Epidermal melanocyte (primary cell): ENCODE results near the gene PTPN23.
"Not testable (repeated sequence)": the region's sequence is repeated elsewhere in the genome, so short reads cannot be mapped to it uniquely, and the experiment has no call there.

Experiments used
- DNase-seq: peaks from one replicate; pipeline ENCODE4 v3.0.0; 2011; ENCODE audit warnings: low spot score; ENCODE audit not compliant: insufficient read length

Gene PTPN23, protein sequence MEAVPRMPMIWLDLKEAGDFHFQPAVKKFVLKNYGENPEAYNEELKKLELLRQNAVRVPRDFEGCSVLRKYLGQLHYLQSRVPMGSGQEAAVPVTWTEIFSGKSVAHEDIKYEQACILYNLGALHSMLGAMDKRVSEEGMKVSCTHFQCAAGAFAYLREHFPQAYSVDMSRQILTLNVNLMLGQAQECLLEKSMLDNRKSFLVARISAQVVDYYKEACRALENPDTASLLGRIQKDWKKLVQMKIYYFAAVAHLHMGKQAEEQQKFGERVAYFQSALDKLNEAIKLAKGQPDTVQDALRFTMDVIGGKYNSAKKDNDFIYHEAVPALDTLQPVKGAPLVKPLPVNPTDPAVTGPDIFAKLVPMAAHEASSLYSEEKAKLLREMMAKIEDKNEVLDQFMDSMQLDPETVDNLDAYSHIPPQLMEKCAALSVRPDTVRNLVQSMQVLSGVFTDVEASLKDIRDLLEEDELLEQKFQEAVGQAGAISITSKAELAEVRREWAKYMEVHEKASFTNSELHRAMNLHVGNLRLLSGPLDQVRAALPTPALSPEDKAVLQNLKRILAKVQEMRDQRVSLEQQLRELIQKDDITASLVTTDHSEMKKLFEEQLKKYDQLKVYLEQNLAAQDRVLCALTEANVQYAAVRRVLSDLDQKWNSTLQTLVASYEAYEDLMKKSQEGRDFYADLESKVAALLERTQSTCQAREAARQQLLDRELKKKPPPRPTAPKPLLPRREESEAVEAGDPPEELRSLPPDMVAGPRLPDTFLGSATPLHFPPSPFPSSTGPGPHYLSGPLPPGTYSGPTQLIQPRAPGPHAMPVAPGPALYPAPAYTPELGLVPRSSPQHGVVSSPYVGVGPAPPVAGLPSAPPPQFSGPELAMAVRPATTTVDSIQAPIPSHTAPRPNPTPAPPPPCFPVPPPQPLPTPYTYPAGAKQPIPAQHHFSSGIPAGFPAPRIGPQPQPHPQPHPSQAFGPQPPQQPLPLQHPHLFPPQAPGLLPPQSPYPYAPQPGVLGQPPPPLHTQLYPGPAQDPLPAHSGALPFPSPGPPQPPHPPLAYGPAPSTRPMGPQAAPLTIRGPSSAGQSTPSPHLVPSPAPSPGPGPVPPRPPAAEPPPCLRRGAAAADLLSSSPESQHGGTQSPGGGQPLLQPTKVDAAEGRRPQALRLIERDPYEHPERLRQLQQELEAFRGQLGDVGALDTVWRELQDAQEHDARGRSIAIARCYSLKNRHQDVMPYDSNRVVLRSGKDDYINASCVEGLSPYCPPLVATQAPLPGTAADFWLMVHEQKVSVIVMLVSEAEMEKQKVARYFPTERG (N-terminal part only)

DNA sequence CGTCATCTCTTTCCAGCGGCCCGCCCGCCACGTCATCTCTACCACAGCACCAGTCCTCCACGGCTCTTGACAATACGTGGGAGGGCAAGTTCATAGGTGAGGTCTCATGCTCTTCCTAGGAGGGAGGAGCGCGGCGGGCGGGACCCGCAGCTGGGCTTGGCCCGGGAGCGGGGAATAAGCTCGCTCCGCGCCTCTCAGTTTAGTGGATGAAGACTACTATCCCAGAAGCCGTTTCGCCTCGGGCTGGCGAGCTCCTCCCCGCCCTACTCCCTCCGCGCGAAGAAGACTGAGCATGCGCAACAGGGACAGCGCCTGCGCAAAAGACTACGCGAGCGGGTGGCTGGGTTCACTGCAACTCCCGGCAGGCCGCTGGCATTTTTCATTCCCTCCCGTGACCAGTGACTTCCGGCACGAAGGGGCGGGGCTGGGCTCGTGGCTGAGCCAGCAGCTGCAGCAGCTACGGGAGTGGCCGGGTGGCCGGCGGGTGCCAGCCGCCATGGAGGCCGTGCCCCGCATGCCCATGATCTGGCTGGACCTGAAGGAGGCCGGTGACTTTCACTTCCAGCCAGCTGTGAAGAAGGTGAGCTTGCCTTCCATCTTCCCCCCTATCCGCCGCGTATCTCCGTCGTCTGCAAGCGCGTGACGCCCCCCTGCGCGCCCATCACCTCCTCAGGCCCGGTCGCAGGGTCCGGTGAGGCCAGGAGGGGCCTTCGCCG, at the start of gene PTPN23:
PTPN23 (plus strand) TSS at position 421 of the 716 bp plus-strand sequence; CDS start at position 497, 76 bp downstream.
- peak; percentile 95 for DNase-seq

DNA sequence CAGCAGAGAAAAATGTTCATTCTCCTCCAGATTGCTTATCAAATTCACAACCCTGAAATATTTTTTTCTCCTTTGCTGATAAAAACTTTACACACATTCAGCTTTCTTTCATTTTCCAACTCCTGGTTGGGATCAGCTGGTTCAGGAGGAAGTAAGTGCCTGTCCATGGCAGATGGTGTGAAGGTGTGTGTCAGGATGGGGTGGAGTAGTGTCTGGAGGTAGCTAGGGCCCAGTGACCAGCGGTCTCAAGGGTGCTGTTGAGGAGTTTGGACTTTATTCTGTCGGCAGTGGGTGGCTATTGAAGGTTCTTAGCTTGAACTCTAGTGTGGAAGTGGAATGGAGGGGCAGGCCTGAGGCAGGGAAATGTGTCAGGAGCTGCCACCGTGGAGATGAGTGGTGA, 46.9 kb upstream of the PTPN23 start:
- no peak for DNase-seq

DNA sequence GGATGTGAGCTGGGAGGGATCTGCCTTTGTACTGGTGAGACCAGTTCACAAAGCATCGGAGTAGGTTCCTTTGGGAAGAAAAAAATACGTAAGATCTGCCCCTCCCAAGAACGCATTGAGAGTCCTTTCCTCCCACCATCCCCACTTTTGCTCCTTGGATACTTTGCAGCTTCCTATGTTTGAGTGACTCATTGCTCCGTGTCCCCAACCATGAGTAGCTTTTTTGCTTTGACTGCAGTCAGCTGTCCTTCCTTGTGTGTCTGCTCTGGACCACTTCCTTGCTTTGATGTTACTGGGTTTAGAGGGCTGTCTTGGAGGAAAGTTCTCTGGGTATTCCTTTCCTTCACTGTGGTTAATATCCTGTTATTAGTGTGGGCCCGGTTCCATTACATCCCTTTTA, 43.2 kb upstream of the PTPN23 start:
- DNase-seq, result no peak

DNA sequence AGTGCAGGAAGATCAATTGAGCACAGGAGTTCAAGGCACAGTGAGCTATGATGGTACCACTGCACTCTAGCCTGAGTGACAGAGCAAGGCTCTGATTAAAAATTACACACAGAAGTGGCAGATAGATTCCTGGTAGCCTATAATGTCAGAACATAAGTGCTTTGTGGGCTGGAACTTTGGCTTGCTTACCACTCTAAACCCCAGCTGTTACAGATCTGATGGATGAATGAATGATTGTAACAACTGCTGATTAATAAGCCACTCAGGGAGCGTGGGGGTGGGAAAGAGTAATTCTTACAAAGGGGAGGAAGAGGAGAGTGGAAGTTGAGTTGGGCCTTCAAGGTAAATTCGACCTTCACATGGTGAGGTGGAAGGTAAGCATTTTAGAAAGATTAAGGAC, 40.9 kb upstream of the PTPN23 start:
- DNase-seq, result no peak

DNA sequence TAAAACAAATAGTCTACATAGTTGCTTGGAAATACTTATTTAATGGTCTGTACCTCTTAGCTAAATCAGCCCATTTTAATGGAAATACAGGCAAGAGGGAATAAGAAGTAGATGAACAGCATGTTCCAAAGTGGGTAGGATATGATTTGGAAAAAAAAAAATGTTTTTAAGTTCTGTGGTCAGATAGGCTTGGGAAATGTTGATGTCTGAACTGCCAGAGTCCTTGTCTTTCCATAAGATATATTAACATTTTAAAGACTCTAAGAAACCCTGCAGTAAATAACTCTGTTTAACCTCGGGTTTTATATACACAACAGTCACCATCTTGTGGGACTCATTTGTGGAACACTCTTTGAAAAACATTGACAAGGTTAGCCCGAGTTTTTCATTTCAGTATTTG, 40.0 kb upstream of the PTPN23 start:
- no peak for DNase-seq

DNA sequence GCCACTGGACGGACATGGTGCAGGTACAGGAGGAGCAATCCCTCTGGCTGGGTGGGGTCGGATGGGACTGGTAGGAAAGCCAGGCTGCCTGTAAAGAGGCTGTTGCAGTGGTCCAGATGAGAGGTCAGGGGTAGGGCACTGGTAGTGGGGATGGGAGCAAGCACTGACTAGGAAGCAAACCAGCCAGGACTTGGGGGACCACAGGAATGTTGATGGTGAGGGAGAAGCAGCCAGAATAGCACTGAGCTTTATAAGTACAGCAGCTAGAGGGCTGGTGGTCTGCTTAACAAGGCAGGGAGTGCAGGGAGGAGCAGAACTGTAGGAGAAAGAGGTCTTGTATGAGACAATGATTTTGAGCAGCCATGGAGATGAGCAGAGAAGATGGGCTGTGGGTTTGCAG, 38.7 kb upstream of the PTPN23 start:
- DNase-seq, result no peak

DNA sequence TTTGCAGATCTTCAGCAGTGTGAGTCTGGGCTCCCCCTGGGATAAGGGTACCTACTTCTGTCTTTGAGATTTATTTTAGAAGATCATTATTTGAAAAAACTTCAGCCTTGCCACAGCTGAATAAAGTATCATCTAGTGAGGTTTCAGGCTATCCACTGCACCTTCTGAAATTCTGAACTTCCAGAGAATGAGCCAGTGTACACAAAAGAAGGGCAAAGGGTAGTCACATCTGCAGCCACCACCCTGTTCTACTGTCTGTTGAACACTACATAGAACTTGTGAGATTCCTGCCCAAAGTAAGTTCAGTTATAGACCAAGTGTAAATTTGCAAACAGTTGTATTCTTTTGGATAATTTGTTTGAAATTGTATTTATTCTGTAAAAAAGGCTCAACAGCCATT, 38.0 kb upstream of the PTPN23 start:
- DNase-seq, result no peak

DNA sequence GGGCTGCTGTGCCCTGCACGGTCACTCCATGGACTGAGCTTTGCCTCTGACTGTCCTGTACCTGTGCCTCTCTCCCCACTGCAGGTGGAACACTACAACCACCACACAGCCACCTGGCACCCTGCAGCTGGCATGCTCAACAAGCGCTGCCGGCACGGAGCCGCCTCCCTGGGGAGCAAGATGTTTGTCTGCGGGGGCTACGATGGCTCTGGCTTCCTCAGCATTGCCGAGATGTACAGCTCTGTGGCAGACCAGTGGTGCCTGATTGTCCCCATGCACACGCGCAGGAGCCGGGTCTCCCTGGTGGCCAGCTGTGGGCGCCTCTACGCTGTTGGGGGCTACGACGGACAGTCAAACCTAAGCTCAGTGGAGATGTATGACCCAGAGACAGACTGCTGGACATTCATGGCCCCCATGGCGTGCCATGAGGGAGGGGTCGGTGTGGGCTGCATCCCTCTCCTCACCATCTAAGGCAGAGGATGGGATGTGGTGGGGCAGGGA, 37.3 kb upstream of the PTPN23 start:
- no peak for DNase-seq

DNA sequence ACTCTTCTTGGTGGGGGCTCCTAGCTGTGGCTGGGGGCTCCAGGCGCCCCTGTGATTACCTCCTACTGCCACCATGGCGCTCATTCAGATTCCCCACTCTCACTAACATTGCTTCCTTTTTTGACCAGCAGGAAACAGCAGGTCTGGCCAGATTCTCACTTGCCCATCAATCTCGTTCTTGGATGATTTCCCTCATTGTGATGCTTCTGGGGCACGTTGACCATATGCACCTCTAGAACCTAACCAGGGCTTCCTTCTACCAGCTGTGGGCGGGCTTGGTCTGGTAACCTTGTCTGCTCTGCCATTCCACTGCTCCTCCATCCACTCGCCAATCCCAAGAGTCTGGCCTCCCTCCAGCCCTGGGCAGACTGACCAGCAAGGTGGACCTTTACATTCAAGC, 35.9 kb upstream of the PTPN23 start:
- DNase-seq, result no peak

DNA sequence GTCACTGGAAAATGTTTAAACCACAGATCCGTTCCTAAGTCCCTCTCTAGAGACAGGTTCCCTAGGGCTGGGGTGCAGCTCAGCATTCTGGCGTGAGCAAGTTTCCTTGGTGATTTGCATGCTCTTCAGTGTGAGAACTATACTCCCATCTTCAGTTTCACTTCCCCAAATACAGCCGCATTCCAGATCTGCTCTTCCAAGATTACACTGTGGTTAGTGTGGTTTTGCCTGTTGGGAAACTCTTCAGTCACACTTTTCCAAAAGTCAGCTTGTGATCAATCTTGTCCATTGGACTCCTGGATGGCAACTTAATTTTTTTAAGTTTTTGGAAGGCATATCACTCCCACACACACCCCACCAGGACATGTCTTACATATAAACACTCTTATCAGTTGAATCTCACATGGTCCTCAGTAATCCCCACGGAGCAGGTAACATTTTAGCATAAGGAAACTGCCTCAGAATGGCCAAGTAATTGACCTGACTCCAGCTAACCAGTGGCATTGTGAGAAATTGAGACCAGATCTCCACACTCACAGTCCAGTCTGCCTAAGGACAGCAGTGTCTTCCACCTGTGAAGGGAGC, 33.5 kb upstream of the PTPN23 start:
- peak; percentile 59 for DNase-seq

DNA sequence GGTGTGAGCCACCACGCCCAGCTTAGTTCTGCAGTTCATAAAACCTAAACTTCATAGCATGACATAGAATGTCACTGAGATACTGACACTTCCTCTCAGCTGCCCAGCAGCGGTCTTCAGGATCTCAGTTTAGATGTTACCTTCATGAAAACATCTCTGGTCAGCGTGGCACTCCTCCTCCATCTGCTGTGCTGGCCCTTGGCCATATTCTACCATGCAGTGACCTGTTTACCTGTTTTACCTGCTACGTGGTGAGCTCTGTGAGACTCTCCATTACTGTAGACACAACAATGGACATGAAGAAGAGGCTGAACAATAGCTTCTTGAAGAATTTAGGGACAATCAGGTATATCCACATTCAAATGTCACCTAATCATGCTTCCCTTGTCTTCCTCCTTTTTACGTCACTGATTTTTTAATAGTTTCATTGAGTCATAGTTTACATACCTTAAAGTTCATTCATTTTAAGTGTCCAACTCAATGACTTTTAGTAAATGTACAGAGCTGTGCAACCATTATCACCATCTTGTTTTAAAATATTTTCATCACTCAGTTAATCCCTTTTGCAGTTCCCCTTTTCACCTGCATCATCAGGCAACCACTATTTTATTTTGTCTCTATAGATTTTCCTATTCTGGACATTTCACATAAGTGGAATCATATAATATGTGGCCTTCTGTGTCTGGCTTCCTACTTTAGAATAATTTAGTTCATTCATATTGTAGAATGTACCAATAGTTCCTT, 32.2 kb upstream of the PTPN23 start:
- no peak for DNase-seq

DNA sequence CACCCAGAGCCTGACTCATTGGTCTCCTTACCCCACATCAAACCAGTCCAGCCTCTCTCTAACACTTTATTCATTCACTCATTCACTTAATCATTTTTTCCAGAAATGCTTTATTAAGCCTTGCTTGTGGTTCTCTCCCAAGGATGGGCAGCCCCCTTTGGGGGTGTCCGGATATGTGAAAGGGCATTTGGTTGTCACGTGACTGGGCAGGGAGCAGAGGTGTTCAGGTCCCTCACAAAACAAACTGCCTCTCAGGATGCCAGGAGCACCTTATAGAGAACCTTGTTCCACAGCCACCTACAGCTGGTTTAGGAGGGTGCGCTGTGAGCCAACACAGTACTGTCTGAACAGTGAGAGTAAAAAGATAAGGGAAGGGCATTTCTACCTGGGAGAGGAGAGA, 25.8 kb upstream of the PTPN23 start:
- no peak for DNase-seq

DNA sequence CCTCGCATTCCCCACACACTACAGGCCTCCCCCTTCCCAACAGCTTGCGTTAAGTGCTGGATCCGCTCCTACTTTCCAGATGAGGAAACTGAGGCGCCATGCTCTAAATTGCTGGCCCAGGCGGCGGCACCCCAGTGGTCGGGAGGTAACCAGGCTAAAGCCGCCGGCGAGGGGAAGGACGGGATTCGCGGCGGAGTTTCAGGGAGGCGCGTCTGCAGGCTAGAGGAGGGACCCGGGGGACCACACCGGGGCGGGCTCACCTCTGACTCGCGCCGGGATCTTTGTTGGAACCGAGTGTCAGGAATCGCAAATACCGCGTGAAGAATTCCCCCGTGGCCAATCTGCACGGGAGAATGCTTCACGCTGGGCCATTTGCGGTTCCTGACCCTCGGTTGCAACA, 24.6 kb upstream of the PTPN23 start:
- no peak for DNase-seq

DNA sequence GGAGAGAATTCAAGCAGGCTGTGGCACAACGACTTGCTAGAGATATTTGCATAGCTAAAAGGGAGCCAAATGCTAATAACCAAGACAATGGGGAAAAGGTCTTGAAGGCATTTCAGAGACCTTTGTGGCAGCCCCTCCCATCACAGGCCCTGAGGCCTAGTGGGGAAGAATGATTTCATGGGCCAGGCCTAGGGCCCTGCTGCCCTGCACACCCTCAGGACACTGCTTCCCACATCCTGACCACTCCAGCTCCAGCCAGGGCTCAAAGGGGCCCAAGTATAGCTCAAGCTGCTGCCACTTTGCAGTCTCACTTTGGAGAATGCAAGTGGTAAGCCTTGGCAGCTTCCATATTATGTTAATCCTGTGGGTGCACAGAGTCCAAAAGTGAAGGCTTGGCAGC, 21.5 kb upstream of the PTPN23 start:
- DNase-seq, result no peak

DNA sequence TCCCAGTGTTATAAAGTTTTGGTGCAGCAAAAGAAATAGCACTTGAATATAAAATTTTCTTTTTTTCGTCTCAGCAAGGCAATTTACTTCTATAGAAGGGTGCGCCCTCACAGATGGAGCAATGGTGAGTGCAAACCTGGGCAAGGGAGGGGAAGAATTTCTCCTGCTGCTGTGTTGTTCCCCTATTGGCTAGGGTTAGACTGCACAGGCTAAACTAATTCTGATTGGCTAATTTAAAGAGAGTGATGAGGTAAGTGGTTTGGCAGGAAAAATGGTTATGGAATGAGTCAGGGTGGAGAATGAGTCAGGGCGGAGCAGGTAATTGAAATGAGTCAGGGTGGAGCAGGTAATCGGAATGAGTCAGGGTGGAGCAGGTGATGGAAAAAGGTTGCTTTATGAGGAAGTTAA, 20.7 kb upstream of the PTPN23 start:
- not testable (repeated sequence) for DNase-seq

DNA sequence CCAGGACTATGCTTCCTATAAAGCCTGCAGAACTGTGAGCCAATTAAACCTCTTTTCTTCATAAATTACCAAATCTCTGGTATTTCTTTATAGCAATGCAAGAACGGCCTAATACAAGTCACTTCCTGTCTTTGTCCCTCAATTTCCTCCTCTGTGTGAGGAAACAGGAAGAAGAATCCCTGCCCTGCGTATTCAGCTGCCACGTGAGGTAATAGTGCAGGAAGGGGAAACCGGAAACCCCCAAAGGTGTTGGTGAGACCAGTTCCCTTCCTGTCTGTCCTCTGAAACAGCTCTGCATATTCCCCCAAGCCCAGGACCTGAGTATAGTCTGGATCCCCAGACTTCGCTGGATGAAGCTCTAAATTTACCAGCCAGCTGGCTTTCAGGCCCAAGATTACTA, 18.1 kb upstream of the PTPN23 start:
- no peak for DNase-seq

DNA sequence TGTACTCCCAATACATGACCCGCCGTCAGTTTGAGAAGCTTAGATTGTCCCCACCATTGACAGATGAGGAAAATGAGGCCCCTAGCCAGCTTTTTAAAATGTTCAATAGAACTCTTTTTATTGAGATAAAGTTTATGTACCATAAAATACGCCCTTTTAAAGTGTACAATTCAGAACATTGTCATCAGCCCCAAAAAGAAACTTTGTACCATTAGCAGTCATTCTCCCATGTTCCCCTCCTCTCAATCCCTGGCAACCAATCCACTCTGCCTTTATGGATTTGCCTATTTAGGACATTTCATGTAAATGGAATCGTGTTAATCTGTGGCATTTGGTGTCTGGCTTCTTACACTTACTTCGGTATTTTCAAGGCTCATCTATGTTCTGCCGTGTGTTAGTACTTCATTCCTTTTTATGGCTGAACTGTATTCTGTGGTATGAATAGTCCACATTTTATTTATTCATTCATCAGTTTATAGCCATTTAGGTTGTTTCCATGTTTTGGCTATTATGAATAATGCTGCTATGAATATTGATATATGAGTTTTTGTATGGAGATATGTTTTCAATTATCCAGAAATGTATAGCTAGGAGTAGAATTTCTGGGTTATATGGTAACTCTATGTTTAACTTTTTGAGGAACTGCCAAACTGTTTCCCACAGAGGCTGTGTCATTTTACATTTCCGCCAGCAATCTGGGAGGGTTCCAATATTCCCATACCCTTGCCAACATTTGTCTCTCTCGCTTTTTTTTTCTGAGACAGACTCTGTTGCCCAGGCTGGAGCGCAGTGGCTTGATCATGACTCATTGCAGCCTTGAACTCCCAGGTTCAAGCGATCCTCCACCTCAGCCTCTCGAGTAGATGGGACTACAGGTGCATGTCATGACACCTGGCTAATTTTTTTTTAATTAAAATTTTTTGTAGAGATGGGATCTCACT, 15.3 kb upstream of the PTPN23 start:
- DNase-seq, result no peak

DNA sequence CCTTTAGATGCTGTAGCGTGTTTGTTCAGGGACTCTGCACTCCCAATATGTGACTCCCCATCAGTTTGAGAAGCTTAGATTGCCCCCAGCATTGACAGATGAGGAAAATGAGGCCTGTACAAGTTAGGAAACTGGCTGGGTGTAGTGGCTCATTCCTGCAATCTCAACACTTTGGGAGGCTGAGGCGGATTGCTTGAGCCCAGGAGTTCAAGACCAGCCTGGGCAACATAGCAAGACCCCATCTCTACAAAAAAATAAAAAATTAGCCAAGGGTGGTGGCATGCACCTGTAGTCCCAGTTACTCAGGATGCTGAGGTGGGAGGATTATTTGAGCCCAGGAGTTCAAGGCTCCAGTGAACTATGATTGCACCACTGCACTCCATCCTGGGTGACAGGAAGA, 14.0 kb upstream of the PTPN23 start:
- DNase-seq, result no peak

DNA sequence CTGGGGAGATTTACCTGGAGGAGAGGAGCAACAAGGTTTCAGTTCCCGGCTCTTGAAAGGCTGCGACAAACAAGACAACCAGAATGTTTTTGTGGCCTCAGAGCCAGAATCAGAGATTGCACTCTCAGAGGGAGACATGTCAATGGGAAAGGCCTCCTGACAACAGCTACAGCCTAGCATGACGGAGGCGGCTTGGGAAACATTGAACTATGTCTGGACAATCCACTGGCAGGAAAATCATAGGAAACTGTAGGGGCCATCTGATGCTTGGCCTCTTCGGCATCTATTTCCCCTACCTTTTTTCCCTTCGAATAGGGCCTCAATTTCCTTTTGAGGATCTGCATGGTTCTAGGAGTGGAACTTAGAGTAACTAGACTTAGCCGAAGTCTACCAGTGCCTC, 13.2 kb upstream of the PTPN23 start:
- no peak for DNase-seq
